Mammary epithelial cell (primary cell): Measurements from ENCODE around the gene NRAS.

Source experiments
- EZH2 ChIP-seq: IDR thresholded peaks from 2 replicates; pipeline ENCODE4 v1.6.1; 2012; ENCODE audit warnings: low read length, inconsistent platforms, borderline replicate concordance
- TF ChIP-seq, protein P1 (sequence below), 2 donors: IDR thresholded peaks in 1 of 2; conservative IDR thresholded peaks in 1 of 2; 2 replicates each; pipeline ENCODE4 v1.5.1; 2011 to 2012; ENCODE audit warnings: inconsistent platforms in 2 of 2, low read length in 2 of 2, mild to moderate bottlenecking in 2 of 2, control low read depth in 1 of 2, low read depth in 1 of 2; ENCODE audit not compliant: insufficient read depth in 1 of 2; ENCODE audit errors: extremely low read depth in 1 of 2

DNA sequence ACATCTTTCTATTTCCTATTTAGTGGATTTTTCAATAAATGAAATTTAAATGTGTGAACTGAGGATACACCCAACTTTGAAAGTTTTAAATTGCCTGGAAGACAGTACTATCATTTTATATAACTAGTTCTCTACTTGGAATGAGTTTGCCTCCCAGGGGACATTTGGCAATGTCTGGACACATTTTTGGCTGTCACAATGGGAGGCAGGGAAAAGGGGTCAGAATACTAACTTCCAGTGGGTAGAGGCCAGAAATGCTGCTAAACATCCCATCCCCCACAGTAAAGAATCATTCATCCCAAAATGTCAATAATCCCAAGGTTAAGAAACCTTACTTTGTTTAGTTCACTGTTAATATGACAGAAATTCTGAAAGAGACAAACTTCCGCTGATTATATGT lies 13.2 kb upstream of the NRAS start:
- TF ChIP-seq, protein P1, sequence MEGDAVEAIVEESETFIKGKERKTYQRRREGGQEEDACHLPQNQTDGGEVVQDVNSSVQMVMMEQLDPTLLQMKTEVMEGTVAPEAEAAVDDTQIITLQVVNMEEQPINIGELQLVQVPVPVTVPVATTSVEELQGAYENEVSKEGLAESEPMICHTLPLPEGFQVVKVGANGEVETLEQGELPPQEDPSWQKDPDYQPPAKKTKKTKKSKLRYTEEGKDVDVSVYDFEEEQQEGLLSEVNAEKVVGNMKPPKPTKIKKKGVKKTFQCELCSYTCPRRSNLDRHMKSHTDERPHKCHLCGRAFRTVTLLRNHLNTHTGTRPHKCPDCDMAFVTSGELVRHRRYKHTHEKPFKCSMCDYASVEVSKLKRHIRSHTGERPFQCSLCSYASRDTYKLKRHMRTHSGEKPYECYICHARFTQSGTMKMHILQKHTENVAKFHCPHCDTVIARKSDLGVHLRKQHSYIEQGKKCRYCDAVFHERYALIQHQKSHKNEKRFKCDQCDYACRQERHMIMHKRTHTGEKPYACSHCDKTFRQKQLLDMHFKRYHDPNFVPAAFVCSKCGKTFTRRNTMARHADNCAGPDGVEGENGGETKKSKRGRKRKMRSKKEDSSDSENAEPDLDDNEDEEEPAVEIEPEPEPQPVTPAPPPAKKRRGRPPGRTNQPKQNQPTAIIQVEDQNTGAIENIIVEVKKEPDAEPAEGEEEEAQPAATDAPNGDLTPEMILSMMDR (conservative IDR thresholded peaks at IDR 0.05 in 1 of 2, IDR thresholded peaks at IDR 0.05 in 1 of 2; ENCODE audit: extremely low read depth in 1 of 2, insufficient read depth in 1 of 2, low read depth in 1 of 2, low read length in 2 of 2), result no peak
- TF ChIP-seq EZH2, result no peak
